HG02938 (cell line): ENCODE data around the gene HOXB7.

Experiments
- ATAC-seq: cut with Tn5 transposase; IDR thresholded peaks from one replicate; pipeline ENCODE4 v1.9.1; 2021; ENCODE audit warnings: mild to moderate bottlenecking, moderate library complexity; ENCODE audit not compliant: unreplicated experiment

Gene HOXB7

GRCh38 chr17:48569674-48570324 is 41.0 kb downstream of the HOXB7 start:
- ATAC-seq: no peak

GRCh38 chr17:48569240-48569582 is 41.6 kb downstream of the HOXB7 start:
- ATAC-seq: no peak

GRCh38 chr17:48568499-48569239 is 42.1 kb downstream of the HOXB7 start:
- no peak for ATAC-seq

- ATAC-seq: no peak
These were observed 43.0 kb downstream of the HOXB7 start for GRCh38 chr17:48567646-48568354.

DNA sequence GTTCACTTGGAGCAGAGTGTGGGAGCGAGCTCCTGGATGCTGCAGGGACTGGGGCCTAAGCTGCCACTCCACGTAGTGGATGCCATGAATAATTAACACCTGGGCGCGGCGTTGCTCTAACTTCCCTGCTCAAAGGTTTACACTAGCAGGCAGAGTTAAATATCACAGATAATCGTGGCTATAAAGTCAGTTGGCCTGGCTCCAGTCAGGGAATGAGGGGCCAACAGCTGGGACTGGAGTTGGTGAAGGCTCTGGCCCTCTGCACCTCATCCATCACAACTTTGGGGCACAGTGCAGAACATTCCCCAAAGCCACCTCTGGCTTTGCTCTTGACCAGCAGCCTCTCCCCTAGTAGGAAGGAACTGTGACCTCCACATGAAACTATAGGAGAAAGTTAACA is 43.6 kb downstream of the HOXB7 start:
- ATAC-seq: no peak

- ATAC-seq: no peak
These were observed 44.1 kb downstream of the HOXB7 start for GRCh38 chr17:48566717-48567116.

DNA sequence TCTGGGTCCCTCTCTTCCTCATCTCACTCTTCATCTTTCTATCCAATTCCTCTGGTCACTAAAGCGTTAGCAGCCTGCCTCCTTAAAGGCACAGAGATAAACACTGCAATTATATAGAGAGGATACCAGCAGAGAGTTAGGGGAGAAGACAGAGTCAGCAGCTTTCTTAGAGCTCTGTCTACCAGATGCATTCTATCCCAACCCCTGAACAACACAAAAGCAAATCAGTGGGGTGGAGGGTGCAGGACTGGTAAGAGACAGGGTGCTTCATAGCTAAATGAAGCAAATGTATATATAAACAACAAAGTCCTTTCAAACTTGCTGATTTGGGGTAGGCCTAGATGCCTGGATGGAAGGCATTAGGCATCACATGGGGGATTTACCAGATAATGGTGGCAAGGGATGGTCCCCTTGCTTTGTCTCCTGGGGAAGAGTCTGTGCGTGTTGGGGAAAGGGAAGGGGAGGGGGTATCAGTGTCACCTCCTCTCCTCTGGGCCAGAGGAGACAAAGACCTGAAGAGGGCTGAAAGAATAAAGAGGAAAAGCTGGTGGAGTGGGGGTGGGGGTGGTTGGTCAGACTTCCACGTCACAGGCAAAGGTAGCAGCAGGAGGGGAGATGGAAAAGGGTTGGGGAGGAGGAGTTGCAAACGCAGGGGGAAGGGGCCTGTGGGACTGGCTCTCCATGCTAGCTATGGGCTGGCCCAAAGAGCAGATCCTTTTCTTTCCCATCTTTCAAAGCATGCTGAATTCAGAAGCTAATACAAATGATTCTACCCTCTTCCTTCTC is 44.7 kb downstream of the HOXB7 start:
- no peak for ATAC-seq

- ATAC-seq: no peak
These were observed 45.7 kb downstream of the HOXB7 start for GRCh38 chr17:48565022-48565554.

GRCh38 chr17:48564188-48565021 is 46.4 kb downstream of the HOXB7 start:
- ATAC-seq: no peak

GRCh38 chr17:48563867-48564187 is 47.0 kb downstream of the HOXB7 start:
- ATAC-seq: no peak

DNA sequence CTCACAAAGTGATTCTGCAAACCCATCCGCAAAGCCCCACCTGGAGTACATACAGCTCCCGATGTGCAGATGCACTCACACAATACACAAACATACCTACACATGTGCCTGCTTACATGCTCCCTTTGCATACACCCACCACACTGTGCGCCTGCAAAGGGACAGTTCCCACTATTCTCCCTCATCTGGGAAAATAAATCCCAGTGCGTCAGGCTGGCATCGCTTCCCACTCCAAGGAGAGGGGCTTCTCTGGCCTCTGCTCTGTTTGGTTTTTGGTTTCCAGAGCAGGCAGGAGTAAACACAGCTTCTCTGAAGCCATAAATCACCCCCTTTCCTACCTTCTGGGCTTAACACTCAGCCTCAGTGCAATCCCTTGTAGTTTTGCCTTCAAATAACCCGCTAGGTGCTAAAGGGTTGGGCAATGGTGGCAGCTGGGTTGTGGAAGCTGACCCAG is 47.4 kb downstream of the HOXB7 start:
- ATAC-seq: no peak

GRCh38 chr17:48562934-48563333 is 47.9 kb downstream of the HOXB7 start:
- no peak for ATAC-seq

DNA sequence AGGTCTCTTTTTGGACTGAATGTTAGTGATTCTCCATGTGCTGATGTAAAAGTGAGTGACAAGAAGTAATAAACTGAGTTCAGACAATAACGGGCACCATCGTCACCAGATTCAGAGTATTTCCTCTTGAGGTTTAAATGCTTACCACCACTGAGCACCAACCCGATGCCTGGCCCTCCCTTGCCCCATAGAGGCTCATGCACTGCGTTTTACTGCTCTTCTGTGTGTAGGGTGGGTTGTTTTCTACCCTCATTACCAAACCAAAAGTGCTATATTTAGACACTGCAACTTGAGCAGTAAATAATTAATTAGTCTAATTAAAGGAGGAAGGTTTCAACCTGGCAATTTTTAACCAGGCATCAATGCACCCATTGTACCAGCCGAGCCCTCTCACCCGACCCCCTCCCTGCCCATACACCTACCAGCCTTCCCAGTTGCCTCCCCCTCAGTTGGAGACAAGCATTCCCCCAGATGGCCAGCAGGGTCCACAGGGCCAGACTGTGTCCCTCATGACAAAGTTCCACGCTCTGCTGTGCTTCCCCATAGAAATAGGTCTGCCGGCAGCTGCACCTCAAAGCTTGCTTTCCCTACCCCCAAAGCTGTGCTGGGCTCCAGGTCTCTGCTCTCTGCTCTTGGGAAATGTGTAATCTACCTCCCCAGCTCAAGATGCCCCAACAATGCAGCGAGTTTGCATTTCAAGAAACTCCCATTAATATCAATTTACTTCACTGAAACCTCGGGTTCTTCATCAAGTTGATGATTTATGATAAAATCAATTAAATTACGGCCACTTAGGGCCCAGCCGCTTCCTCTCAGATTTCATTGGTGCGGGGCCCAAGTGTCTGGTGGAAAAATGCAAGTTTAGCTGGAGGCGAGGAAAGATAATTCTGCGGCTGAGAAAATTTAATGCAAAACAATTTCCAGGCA is 48.7 kb downstream of the HOXB7 start:
- no peak for ATAC-seq

GRCh38 chr17:48559840-48560817 is 50.7 kb downstream of the HOXB7 start:
- ATAC-seq: no peak

DNA sequence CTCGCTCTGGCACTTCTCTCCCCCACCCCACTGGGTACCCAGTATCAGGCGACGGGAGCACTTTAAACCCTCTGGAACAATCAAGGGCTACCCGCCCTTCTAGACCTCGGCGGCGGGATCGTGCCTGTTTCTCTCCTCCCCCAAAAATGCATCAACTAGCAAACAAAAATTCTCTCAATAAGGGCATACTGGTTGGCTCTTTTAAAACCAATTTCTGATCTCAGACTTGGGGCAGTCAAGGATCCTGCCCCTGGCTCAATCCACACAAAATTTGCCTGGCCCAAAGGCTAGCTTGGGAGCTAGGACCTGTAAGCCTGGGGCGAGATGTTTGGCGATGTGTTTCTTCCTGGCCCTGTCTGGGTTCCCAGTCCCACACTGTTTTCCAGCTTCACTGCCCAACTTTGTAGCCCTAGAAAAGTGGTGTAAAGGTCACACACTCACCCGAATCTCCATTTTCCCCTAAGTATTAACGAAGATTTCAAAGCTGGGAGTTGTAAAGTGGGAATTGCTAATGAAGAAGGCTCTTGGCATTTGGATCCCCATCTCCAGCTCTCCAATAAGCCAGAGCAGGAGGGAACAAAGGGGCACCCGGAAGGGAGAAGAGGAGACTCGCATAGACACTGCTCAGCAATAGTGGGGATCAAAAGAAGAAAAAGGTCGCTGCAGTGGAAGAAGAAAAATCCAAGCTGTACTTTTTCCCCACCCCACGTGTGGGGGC is 51.5 kb downstream of the HOXB7 start:
- no peak for ATAC-seq

- ATAC-seq: no peak
These were observed 52.0 kb downstream of the HOXB7 start for GRCh38 chr17:48558831-48559121.

DNA sequence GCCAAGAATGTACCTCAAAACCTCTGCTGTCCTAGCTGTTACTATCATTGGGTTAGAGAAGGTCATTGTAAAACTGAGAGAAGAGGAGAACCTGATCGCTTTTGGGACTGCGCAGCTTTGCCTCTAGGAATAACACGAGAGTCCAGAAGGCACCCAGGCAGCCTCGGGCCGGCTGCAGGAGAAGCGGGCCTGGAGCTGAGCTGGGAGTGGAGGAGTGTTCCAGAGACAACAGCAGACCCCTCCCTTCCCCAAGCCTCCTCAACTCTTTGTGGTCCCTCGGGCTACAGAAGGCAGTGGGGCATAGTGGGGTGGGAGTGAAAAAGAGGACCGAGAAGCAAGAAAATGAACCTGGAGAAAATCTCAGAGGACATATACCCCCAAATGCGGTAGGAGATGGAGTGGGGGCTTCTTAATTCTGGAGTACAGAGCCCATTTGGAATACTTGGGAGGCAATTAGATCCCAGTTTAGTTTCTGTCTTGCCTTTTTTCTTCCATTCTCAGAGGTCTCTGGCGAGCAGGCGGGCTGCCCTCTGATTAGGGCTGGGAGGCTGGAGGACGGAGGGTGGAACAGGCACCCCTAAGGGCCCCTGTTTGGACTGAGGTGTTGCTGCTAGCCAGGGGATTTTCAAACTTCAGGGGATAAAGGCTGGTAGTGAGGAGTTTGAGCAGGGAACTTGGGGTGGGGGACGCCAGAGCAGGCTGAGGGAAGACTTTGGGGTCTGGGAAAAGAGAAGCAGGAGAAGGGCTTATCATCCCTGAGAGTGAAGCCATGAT is 52.6 kb downstream of the HOXB7 start:
- ATAC-seq: no peak
